HG03196 (cell line): Measurements from ENCODE around the gene CLSTN1.
"Not testable (repeated sequence)": the region's sequence is repeated elsewhere in the genome, so short reads cannot be mapped to it uniquely, and the experiment has no call there.

Experiments used
- ATAC-seq: cut with Tn5 transposase; IDR thresholded peaks from one replicate; pipeline ENCODE4 v1.9.1; 2021; ENCODE audit not compliant: unreplicated experiment

The CLSTN1 gene

GRCh38 chr1:9826616-9827015, 2.9 kb upstream of the CLSTN1 start:
- no peak for ATAC-seq

- ATAC-seq, result no peak
Measured at GRCh38 chr1:9826087-9826486, 2.3 kb upstream of the CLSTN1 start.

- ATAC-seq, result no peak
Measured at GRCh38 chr1:9825093-9826074, 1.6 kb upstream of the CLSTN1 start.

GRCh38 chr1:9824702-9825089, 931 bp upstream of the CLSTN1 start:
- no peak for ATAC-seq

- no peak for ATAC-seq
Measured at GRCh38 chr1:9823693-9823942, 147 bp downstream of the CLSTN1 start.

GRCh38 chr1:9822897-9823692, 670 bp downstream of the CLSTN1 start:
- ATAC-seq, result peak; percentile 8

- ATAC-seq, result no peak
Measured at GRCh38 chr1:9822490-9822889, 1.3 kb downstream of the CLSTN1 start.

- ATAC-seq, result no peak
Measured at GRCh38 chr1:9821710-9822109, 2.1 kb downstream of the CLSTN1 start.

GRCh38 chr1:9820521-9820920, 3.2 kb downstream of the CLSTN1 start:
- ATAC-seq, result no peak

- no peak for ATAC-seq
Measured at GRCh38 chr1:9817734-9818133, 6.0 kb downstream of the CLSTN1 start.

GRCh38 chr1:9816199-9816598, 7.6 kb downstream of the CLSTN1 start:
- ATAC-seq, result no peak

GRCh38 chr1:9815150-9815549, 8.6 kb downstream of the CLSTN1 start:
- no peak for ATAC-seq

- no peak for ATAC-seq
Measured at GRCh38 chr1:9814619-9815018, 9.1 kb downstream of the CLSTN1 start.

- no peak for ATAC-seq
Measured at GRCh38 chr1:9811239-9811966, 12.4 kb downstream of the CLSTN1 start.

- ATAC-seq, result no peak
Measured at GRCh38 chr1:9809100-9809510, 14.7 kb downstream of the CLSTN1 start.

- no peak for ATAC-seq
Measured at GRCh38 chr1:9808459-9808858, 15.3 kb downstream of the CLSTN1 start.

- ATAC-seq, result no peak
Measured at GRCh38 chr1:9807541-9807940, 16.2 kb downstream of the CLSTN1 start.

- ATAC-seq, result not testable (repeated sequence)
Measured at GRCh38 chr1:9805972-9806371, 17.8 kb downstream of the CLSTN1 start.

GRCh38 chr1:9805006-9805508, 18.7 kb downstream of the CLSTN1 start:
- ATAC-seq, result no peak

GRCh38 chr1:9803003-9803918, 20.5 kb downstream of the CLSTN1 start:
- ATAC-seq, result not testable (repeated sequence)
